Measurements from ENCODE around the gene JOSD2. TPM values are rescaled to one million over a fixed set of nuclear protein-coding genes. Genes with fewer than 3 reads are reported as not detected.

JOSD2 gene
- polyA plus RNA-seq, 2 donors, result 39.4 to 54.5 TPM

DNA sequence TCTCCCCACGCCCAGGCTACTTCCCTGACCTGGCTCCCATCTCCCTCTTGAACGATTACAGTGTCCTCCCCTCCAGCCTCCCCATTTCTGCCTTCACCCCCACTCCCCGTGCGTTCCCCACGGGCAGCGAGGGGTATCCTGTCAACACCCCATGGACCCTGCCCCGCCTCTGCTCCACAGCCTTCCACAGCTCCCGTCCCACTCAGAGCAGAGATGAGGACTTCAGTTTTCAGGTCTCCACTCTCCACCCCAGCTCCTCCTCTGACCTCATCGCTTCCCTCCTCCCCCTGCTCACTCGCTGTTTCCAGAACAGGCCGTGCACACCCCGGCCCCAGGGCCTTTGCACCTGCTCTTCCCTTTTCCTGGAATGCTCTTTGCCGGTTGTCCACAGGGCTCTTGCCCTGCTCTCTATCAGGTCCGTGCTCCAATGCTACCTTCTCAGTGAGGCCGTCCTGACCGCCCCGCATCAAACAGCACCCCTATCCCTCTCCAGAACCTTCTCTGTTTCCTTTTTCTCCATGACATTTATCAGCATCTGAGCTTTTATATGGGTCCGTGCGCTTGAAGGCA, 42.2 kb upstream of the JOSD2 start:
- H3K27me3 ChIP-seq (ENCODE audit: control insufficient read depth in 1 of 2, insufficient read depth in 2 of 2, low read length in 2 of 2), result peaks cover 0 to 3% of the 10 kb centered on the region in 2 donors

DNA sequence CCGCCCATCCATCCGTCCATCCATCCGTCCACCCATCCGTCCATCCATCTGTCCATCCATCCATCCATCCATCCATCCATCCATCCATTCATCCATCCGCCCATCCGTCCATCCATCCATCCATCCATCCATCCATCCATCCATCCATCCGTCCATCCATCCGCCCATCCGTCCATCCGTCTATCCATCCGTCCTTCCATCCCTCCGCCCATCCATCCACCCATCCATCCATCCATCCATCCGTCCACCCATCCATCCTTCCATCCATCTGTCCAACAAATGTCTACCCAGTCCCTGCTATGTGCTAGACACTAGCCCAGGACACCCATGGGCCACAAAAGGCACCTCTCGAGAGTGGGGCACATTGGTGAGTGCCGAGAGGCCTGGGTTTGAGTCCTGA, 41.5 kb upstream of the JOSD2 start:
- peaks cover 0 to 3% of the 10 kb centered on the region in 2 donors for H3K27me3 ChIP-seq (ENCODE audit: control insufficient read depth in 1 of 2, insufficient read depth in 2 of 2, low read length in 2 of 2)
- WGBS, 2 donors, result 82 to 84% methylated on average over 15 of the region's 15 CpGs
- no peaks in the 10 kb centered on the region for H3K36me3 ChIP-seq (ENCODE audit: control insufficient read depth in 2 of 2, insufficient read depth in 2 of 2, low read length in 1 of 2)
- H3K4me3 ChIP-seq (ENCODE audit: low read depth in 1 of 2, low read length in 2 of 2), result no peak overlapping the region
- H3K27ac ChIP-seq (ENCODE audit: low read depth in 2 of 2, low read length in 1 of 2), result no peak overlapping the region
- H3K4me1 ChIP-seq (ENCODE audit: control insufficient read depth in 2 of 2, insufficient read depth in 2 of 2, low read length in 1 of 2), result peaks cover 2 to 6% of the 10 kb centered on the region in 2 donors
- H3K9me3 ChIP-seq (ENCODE audit: control insufficient read depth in 2 of 2, insufficient read depth in 1 of 2, low read depth in 1 of 2, low read length in 1 of 2), result no peaks in the 10 kb centered on the region

More for the DNA sequence above, 42.2 kb upstream of the JOSD2 start:
- Histone ChIP-seq H3K36me3 (ENCODE audit: control insufficient read depth in 2 of 2, insufficient read depth in 2 of 2, low read length in 1 of 2) (no peaks in the 10 kb centered on the region), H3K27ac (ENCODE audit: low read depth in 2 of 2, low read length in 1 of 2) (no peak overlapping the region), H3K4me3 (ENCODE audit: low read depth in 1 of 2, low read length in 2 of 2) (no peak overlapping the region), H3K4me1 (ENCODE audit: control insufficient read depth in 2 of 2, insufficient read depth in 2 of 2, low read length in 1 of 2) (peaks cover 2 to 6% of the 10 kb centered on the region in 2 donors), H3K9me3 (ENCODE audit: control insufficient read depth in 2 of 2, insufficient read depth in 1 of 2, low read depth in 1 of 2, low read length in 1 of 2) (no peaks in the 10 kb centered on the region)
- 72 to 76% methylated on average over 19 of the region's 19 CpGs for WGBS, 2 donors

DNA sequence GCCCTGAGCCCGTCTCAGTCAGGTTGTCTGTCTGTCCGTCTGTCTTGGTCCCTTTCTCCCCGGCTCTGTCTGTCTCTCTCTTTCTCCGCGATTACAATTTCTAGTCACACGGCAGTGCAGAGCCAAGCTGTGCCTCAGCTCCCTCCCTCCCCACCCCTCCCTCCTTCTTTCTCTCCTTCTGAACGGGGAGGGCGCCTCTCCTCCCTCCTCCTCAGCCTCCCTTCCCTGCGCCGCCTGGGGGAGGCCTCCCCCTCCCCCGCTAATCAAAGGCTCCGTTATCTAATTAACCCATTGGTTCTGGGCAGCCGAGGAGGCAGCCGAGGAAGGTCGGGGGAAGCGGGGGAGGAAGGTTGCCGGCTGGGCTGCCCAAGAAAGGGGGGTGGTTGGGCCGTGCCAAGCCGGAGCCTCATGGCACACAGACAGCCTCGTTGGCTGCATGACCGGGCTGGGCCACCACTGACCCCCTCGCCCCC, 40.8 kb upstream of the JOSD2 start:
- 1 to 3% methylated on average over 21 to 22 of the region's 22 CpGs for WGBS, 2 donors
- peak overlapping the region in 1 of 2 donors; percentile 14 for H3K4me3 ChIP-seq (ENCODE audit: low read depth in 1 of 2, low read length in 2 of 2)
- no peaks in the 10 kb centered on the region for H3K36me3 ChIP-seq (ENCODE audit: control insufficient read depth in 2 of 2, insufficient read depth in 2 of 2, low read length in 1 of 2)
- H3K4me1 ChIP-seq (ENCODE audit: control insufficient read depth in 2 of 2, insufficient read depth in 2 of 2, low read length in 1 of 2), result peaks cover 2 to 6% of the 10 kb centered on the region in 2 donors
- H3K9me3 ChIP-seq (ENCODE audit: control insufficient read depth in 2 of 2, insufficient read depth in 1 of 2, low read depth in 1 of 2, low read length in 1 of 2), result no peaks in the 10 kb centered on the region
- H3K27me3 ChIP-seq (ENCODE audit: control insufficient read depth in 1 of 2, insufficient read depth in 2 of 2, low read length in 2 of 2), result peaks cover 0 to 3% of the 10 kb centered on the region in 2 donors
- H3K27ac ChIP-seq (ENCODE audit: low read depth in 2 of 2, low read length in 1 of 2), result no peak overlapping the region

DNA sequence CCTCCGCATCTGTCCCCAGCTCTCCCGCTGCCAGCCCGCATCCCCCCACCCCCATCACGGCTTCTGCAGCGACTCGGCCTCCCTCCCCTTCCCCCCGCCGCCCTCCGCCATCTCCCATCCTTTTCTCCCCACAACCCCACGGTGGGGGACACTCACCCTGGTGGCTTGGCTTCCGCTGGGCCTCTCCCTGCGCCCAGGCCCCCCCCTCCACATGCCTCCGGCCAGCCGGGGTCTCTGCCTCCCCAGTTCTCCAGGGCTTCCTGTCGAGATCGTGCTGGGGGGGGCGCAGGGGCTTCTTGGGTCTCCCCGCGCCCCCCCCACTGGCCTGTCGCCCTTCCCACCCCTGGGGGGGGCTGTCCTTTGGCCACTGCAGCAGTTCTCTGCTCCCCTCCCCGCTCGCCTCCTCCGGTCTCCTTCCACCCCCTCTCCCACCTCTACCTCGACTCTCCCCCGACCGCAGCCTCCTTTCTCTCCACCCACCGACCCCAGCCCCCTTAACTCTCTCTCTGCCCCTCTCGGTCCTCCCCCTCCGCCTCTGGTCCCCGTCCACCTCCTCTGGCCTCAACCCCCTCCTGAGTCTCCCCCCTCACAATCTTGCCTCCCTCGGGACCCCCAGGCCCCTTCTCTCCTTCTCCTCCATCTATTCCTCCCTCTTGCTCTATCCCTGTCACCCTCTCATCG, 40.2 kb upstream of the JOSD2 start:
- Histone ChIP-seq H3K4me3 (ENCODE audit: low read depth in 1 of 2, low read length in 2 of 2) (peak overlapping the region; percentile 3 to 14), H3K27ac (ENCODE audit: low read depth in 2 of 2, low read length in 1 of 2) (no peak overlapping the region), H3K36me3 (ENCODE audit: control insufficient read depth in 2 of 2, insufficient read depth in 2 of 2, low read length in 1 of 2) (no peaks in the 10 kb centered on the region), H3K9me3 (ENCODE audit: control insufficient read depth in 2 of 2, insufficient read depth in 1 of 2, low read depth in 1 of 2, low read length in 1 of 2) (no peaks in the 10 kb centered on the region), H3K27me3 (ENCODE audit: control insufficient read depth in 1 of 2, insufficient read depth in 2 of 2, low read length in 2 of 2) (peaks cover 0 to 3% of the 10 kb centered on the region in 2 donors), H3K4me1 (ENCODE audit: control insufficient read depth in 2 of 2, insufficient read depth in 2 of 2, low read length in 1 of 2) (peaks cover 2% of the 10 kb centered on the region in 2 donors)
- WGBS, 2 donors, result 8 to 11% methylated on average over 24 to 32 of the region's 32 CpGs

DNA sequence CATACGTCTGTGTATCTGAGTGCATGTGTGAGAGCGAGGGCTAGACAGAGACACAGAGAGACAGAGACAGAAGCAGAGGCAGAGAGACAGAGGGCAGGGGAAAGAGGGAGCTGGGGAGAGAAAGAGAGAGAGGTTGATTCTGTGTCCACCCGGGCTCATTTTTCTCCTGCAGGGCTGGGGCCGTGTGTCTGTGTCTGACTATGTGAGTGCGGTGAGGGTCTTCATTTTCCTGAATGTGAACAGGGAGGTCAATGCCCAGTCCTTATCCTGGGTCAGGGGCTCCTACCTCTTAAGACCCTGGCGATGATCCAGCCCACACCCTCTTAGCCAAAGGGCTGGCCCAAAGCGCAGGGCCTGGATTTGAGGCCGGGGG, 39.6 kb upstream of the JOSD2 start:
- Histone ChIP-seq H3K9me3 (ENCODE audit: control insufficient read depth in 2 of 2, insufficient read depth in 1 of 2, low read depth in 1 of 2, low read length in 1 of 2) (no peaks in the 10 kb centered on the region), H3K27ac (ENCODE audit: low read depth in 2 of 2, low read length in 1 of 2) (no peak overlapping the region), H3K36me3 (ENCODE audit: control insufficient read depth in 2 of 2, insufficient read depth in 2 of 2, low read length in 1 of 2) (no peaks in the 10 kb centered on the region), H3K4me1 (ENCODE audit: control insufficient read depth in 2 of 2, insufficient read depth in 2 of 2, low read length in 1 of 2) (peaks cover 2% of the 10 kb centered on the region in 2 donors), H3K4me3 (ENCODE audit: low read depth in 1 of 2, low read length in 2 of 2) (no peak overlapping the region), H3K27me3 (ENCODE audit: control insufficient read depth in 1 of 2, insufficient read depth in 2 of 2, low read length in 2 of 2) (peaks cover 0 to 3% of the 10 kb centered on the region in 2 donors)
- 36 to 42% methylated on average over 8 of the region's 8 CpGs for WGBS, 2 donors

DNA sequence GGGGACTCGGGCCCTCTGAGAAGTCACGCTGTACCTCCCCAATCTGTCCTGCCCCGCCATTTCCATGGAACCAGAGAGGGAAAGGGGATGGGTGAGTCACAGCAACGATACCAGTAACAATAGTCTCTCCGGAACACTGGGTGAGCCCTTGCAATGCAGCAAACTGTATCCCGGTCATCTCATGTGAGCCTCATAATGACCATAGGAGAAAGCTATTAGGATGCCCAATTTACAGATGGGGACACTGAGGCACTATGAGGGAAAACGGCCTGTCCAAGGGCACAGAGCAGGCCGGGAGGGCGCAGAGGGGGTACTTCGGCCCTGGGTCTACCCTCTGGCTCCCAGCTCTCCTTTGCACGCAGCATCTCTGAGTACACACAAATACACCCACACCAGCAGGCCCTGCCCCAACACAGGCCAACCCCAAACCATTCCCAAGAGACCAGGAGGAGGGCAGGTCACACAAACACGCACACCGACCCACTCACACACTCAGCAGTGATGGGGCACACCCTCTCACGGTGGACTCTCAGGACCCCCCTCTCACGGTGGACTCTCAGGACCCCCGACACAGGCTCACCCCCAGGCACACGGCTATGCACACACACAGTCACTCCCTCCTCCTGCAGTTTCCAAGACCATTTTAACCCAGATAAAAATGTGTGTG, 39.1 kb upstream of the JOSD2 start:
- H3K27me3 ChIP-seq (ENCODE audit: control insufficient read depth in 1 of 2, insufficient read depth in 2 of 2, low read length in 2 of 2), result peaks cover 0 to 3% of the 10 kb centered on the region in 2 donors
- H3K4me1 ChIP-seq (ENCODE audit: control insufficient read depth in 2 of 2, insufficient read depth in 2 of 2, low read length in 1 of 2), result peaks cover 2% of the 10 kb centered on the region in 2 donors
- H3K27ac ChIP-seq (ENCODE audit: low read depth in 2 of 2, low read length in 1 of 2), result no peak overlapping the region
- H3K36me3 ChIP-seq (ENCODE audit: control insufficient read depth in 2 of 2, insufficient read depth in 2 of 2, low read length in 1 of 2), result no peaks in the 10 kb centered on the region
- 59 to 63% methylated on average over 17 of the region's 17 CpGs for WGBS, 2 donors
- no peaks in the 10 kb centered on the region for H3K9me3 ChIP-seq (ENCODE audit: control insufficient read depth in 2 of 2, insufficient read depth in 1 of 2, low read depth in 1 of 2, low read length in 1 of 2)
- H3K4me3 ChIP-seq (ENCODE audit: low read depth in 1 of 2, low read length in 2 of 2), result no peak overlapping the region

DNA sequence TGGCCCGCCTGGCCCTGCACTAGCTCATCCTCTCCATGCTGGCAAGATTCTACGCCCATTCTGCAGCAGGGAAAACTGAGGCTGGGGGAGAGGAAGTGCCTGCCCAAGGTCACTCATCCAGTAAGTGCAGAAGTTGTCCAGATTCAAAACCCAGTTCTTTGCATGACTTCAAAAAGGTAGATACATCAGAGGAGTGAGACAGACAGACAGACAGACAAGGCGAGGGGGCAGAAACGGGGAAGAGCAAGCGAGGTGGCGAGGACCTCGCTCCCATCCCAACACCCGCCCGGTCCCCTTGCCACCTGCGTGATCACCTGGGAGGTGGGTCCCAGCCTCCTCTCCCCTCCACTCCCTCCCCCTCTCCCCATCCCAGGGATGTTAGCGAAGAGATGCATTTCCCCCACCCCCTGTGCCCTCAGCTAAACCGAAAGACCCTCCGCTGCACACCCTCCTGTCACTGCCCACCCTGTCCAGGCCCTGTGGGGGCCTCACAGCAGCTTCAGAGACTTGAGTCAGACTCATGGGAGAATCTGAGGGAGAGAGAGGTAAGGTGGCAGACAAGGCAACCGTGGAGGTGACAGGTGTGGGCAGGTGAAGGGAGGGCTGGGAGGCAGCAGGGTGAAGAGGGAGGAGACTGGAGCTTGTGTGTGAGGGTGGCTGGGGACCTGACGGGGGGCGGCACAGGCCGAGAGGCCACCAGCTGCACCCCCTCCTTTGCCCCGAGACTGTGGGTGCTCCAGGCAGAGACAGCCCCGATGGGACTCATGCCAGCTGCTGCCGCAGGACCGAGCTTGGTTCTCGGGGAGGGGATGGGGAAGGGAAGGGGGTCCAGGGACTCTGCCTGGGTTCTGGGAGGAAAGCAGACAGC, 38.3 kb upstream of the JOSD2 start:
- WGBS, 2 donors, result 69% methylated on average over 20 to 22 of the region's 22 CpGs
- H3K27me3 ChIP-seq (ENCODE audit: control insufficient read depth in 1 of 2, insufficient read depth in 2 of 2, low read length in 2 of 2), result peaks cover 0 to 3% of the 10 kb centered on the region in 2 donors
- peaks cover 2% of the 10 kb centered on the region in 2 donors for H3K4me1 ChIP-seq (ENCODE audit: control insufficient read depth in 2 of 2, insufficient read depth in 2 of 2, low read length in 1 of 2)
- H3K36me3 ChIP-seq (ENCODE audit: control insufficient read depth in 2 of 2, insufficient read depth in 2 of 2, low read length in 1 of 2), result no peaks in the 10 kb centered on the region
- H3K27ac ChIP-seq (ENCODE audit: low read depth in 2 of 2, low read length in 1 of 2), result no peak overlapping the region
- no peak overlapping the region for H3K4me3 ChIP-seq (ENCODE audit: low read depth in 1 of 2, low read length in 2 of 2)
- H3K9me3 ChIP-seq (ENCODE audit: control insufficient read depth in 2 of 2, insufficient read depth in 1 of 2, low read depth in 1 of 2, low read length in 1 of 2), result no peaks in the 10 kb centered on the region

DNA sequence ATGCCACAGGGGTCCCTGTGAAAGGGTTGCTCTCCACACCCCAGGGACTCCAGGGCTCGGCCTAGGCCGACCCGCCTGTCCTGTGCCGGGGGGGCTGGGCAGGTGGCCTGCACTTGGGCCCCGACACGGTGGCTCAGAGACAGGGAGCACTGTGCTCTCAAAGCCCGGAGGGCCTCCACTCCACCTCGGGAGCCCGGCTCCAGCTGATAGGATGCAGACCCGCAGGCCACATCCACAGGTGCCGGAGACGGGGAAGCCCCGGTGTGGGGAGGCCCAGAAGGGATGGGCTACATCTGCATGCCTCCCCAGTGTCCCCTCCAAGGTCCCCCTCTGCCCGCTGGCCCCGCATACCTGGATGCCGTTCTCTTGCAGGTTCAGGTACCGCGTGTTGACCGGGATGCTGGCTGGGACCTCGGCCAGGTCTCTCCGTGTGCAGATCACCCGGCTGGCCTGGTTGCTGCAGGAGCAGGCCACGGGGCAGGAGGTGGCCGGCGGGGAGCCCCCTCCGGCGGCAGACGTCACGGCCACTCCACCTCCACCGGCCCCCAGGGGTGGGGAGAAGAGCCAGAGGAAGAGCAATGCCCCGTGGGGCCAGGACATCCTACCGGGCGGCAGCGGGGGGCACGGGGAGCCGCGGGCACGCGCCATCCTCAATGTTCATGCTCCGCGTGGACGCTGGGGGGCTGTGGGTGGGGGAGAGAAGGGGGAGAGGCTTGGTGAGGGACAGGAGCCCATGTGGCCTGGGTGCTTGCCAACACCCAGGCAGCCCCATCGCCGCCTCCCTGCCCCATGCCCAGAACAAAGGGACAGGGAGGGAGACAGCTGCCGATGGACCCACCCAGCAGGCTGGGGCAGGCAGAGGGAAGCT, 37.4 kb upstream of the JOSD2 start:
- H3K9me3 ChIP-seq (ENCODE audit: control insufficient read depth in 2 of 2, insufficient read depth in 1 of 2, low read depth in 1 of 2, low read length in 1 of 2), result no peaks in the 10 kb centered on the region
- no peak overlapping the region for H3K4me3 ChIP-seq (ENCODE audit: low read depth in 1 of 2, low read length in 2 of 2)
- H3K4me1 ChIP-seq (ENCODE audit: control insufficient read depth in 2 of 2, insufficient read depth in 2 of 2, low read length in 1 of 2), result peaks cover 2% of the 10 kb centered on the region in 2 donors
- no peak overlapping the region for H3K27ac ChIP-seq (ENCODE audit: low read depth in 2 of 2, low read length in 1 of 2)
- 69 to 72% methylated on average over 42 to 45 of the region's 45 CpGs for WGBS, 2 donors
- peaks cover 0 to 3% of the 10 kb centered on the region in 2 donors for H3K27me3 ChIP-seq (ENCODE audit: control insufficient read depth in 1 of 2, insufficient read depth in 2 of 2, low read length in 2 of 2)
- H3K36me3 ChIP-seq (ENCODE audit: control insufficient read depth in 2 of 2, insufficient read depth in 2 of 2, low read length in 1 of 2), result no peaks in the 10 kb centered on the region
